Astrocyte of the spinal cord (primary cell): ENCODE measurements around the gene CASP10.
A peak's percentile ranks its signal among the peaks of the same experiment; 100 is the strongest.
"Not testable (repeated sequence)": the region's sequence is repeated elsewhere in the genome, so short reads cannot be mapped to it uniquely, and the experiment has no call there.

Experiments
- DNase-seq: peaks from one replicate; pipeline ENCODE4 v3.0.0; 2011; ENCODE audit warnings: low read depth, low spot score
- H3K4me3 ChIP-seq: 2 replicates; pipeline ENCODE4 v1.5.1; 2011; ENCODE audit warnings: low read depth, mild to moderate bottlenecking, low read length, moderate library complexity
- CTCF ChIP-seq: IDR thresholded peaks from 2 replicates; pipeline ENCODE4 v1.5.1; 2012; ENCODE audit warnings: low read depth, mild to moderate bottlenecking, low read length, inconsistent platforms
- in situ Hi-C: cut with HindIII; loops from 2 replicates; pipeline ENCODE4 v1.10.0; 2017; ENCODE audit warnings: low sequenced_read_pairs

CASP10 gene

DNA sequence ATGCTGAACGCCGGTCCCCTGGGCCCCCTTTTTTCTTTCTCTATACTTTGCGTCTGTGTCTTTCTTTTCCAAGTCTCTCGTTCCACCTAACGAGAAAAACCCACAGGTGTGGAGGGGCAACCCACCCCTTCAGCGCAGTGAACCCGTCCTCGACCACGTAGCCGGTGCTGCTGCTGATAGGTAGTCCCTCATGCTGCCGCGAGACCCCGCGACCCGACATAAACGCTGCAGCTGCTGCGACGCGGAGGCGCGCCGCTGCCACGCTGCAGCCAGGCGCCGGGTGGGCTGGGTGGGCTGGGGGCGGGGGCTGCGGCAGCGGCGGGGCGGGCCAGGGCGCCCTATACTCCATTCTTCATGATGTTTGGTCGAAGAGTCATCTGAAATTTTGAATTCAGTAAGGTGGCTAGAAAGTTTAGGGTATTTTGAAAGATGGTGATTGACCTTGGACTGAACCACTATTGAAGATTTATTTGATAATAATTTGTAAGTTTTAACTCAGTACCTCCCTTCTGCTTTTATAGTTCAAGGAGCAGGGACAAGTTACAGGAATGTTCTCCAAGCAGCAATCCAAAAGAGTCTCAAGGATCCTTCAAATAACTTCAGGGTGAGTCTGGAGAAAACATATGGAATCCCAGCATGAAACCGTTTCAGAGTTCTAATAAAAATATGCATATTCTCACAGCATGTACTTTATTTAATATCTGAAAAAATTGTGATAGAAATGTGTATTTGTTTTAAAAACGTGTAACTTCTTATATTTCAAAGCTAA lies 42.9 kb upstream of the CASP10 start:
- no peak for DNase-seq
- in situ Hi-C loops: no loop called here
- no peak for TF ChIP-seq CTCF
- no peak overlapping the region for H3K4me3 ChIP-seq

GRCh38 chr2:201144101-201145051 lies 38.6 kb upstream of the CASP10 start:
- H3K4me3 ChIP-seq: no peak overlapping the region
- in situ Hi-C loops: no loop called here
- no peak for DNase-seq
- TF ChIP-seq CTCF: no peak

DNA sequence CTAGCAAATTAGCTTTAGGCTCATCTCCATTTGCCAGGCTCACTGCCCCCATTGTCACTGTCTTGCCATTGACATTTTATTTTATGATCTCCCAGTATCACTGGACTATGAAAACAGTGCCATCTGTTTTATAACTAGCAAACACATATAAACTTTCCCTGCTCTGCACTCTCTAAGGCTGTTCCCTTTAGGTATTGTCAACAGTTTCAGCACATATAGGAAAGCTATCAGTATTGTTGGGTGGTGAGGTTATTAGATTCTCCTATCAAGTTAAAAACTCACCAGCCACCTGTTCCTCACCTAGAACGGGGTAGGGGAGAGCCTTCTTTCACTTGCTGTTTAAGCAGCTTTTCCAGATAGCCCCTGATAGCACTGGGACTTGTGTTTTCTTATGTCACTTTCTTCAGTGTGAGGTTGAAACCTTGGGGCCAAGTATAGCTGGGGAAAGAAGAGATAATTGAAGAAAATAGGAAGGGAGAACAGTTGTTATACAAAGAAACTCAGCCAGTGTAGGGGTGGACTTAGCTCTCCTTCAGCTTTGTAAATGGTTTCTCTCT lies 34.4 kb upstream of the CASP10 start:
- H3K4me3 ChIP-seq: no peak overlapping the region
- in situ Hi-C loops: no loop called here

GRCh38 chr2:201149064-201149820 lies 33.7 kb upstream of the CASP10 start:
- in situ Hi-C loops: no loop called here
- DNase-seq: peak; percentile 91
- no peak for TF ChIP-seq CTCF
- H3K4me3 ChIP-seq: no peak overlapping the region

More for the DNA sequence above, 34.4 kb upstream of the CASP10 start:
- DNase-seq: no peak
- no peak for TF ChIP-seq CTCF

GRCh38 chr2:201149821-201150165 lies 33.1 kb upstream of the CASP10 start:
- H3K4me3 ChIP-seq, in situ Hi-C loops: not testable (repeated sequence)
- peak; percentile 55 for DNase-seq

DNA sequence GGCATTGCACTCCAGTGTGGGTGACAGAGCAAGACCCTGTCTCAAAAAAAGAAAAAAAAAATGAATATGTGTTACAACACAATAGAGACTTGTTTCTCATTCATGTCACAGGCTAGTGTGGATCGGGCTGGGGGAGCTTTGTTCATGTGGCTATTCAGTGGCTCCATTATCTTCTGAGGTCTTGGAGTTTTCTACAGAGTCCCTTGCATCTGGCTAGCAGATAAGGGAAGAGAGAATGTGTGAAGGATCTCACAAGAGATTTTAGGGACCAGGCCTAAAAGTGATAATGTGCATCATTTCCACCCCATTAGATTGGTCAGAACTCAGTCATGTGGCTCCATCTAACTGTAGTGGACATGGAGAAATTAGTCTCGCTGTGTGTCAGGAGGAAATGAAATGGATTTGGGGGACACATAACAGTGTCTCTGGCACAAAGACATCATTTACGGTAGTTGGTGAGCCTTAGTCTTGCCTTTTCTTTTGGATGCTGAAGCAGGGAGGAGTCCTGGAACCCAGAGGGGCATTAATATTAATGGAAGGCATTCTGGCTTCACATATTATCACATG lies 32.4 kb upstream of the CASP10 start:
- in situ Hi-C loops: no loop called here
- no peak for DNase-seq
- H3K4me3 ChIP-seq: no peak overlapping the region
- no peak for TF ChIP-seq CTCF
